NCI-H187 treated with DMSO at 0.1 percent for 48 hours (cell line): ENCODE measurements around the gene AFG3L2.
"Not testable (repeated sequence)": the region's sequence is repeated elsewhere in the genome, so short reads cannot be mapped to it uniquely, and the experiment has no call there.

Experiments
- DNase-seq: peaks from one replicate; lab custom pipeline; 2025; lab: John Stamatoyannopoulos, UW

AFG3L2 gene

DNA sequence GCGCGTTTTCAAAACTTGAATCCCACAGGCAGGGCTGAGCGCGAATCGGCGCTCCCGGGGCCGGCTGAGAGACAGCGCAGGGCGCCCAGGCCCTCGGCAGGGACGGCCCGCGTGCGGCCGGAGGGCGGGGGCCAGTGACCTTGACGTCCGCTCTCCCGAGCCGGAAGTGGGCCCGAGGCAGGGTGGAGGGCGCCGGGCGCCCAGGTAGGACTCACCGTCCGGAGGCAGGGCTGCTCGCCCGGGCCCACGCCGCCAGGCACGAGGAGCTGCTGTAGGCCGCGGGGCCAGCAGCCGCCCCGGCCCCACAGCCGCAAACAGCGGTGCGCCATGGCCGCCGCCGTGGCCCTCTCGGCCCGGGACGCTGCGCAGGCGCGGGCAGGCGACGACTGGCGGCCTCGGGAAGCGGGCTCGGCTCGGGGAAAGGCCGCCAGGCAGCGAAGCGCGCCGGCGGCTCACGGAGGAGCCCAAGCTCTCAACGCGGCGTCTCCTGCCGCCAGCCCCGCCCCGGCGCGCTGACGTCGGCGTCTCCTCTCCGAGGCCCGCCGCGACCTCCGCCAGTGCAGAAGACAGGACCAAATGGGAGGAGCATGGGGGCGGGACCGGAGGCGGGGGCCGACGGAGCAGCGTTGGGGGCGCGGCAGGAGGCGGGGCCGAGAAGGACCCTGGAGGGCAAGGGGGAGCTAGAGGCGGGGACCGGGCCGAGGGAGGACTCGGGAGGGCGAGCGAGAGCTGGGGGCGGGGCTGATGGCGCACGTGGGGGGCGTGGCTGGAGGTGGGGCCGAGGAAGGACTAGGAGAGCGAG is at the start of gene AFG3L2:
AFG3L2 (minus strand) TSS at position 474 of the 802 bp plus-strand sequence; CDS start at position 329, 145 bp downstream.
- peak; percentile 87 for DNase-seq

DNA sequence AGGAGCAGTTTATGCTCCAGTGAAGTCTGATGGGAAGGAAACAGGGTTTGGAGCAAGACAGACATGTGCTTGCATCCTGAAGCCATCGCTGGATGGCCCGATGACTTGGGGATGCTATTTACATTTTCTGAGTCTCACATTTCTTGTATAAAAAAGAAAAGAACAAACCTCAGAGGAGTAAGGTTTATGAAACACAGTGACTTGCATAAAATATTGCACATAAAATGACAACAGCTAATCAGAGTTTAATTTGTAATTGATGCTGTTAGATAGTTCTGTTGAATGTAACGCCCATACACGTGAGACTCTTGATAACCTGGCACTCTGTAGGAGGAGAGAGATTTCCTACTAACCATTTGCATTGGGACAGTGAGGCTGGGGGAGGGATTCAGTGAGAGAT is 47.2 kb upstream of the AFG3L2 start:
- no peak for DNase-seq

DNA sequence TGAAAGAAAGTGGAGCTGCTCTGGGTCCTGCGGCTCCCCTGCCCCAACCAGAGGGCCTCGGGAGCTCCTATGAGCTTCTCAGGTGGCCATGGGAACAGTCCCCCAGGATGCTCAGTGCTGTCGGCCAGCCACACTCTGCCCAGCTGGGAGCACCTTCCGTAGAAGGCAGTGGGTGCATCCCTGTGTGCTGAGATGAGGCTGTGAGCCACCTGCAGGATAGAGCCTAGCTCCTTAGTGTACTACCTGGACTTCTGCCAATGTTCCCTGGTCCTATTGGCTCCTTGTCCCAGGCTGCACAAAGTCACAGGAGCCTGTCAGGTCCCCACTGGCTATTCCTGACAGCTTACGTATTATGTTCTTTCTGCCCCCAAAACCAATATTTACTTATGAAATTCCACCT is 46.8 kb upstream of the AFG3L2 start:
- no peak for DNase-seq

DNA sequence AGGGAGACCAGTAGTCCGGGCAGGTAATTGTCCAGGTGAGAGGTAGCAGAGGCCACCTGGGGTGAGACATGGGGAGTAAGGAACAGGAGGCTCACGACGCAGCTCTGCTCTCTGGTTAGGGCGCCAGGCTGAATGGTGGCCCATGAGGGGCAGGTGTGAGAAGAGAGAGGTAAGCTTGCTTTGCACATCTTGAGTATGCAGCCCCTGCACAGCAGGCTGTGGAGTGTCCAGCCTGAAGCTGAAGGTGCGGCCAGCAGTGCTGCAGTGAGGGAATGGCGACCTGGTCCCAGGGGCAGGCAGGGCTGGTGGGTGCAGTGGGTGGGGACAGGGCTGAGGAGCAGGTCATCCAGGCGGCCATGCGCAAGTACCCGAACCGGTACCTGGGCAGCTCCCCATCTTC is 46.4 kb upstream of the AFG3L2 start:
- no peak for DNase-seq

DNA sequence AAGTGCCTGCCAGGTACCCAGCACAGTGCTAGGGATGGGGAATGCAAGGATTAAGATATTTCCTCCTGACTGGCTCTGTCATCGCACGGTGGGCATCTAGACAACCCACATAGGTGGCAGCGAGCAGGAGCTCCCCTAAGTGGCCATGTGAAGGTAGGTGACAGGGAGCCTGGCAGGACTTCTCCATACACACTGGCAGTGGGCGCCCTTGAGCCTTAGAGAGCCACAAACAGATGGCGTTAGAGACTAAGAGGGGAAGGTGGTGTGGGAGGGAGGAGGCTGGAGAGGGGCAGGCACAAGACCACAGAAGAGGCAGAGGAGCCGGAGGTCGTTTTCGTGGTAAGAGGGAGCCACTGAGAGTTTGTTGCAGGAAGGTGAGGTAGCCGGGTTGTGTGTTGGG is 45.9 kb upstream of the AFG3L2 start:
- no peak for DNase-seq

DNA sequence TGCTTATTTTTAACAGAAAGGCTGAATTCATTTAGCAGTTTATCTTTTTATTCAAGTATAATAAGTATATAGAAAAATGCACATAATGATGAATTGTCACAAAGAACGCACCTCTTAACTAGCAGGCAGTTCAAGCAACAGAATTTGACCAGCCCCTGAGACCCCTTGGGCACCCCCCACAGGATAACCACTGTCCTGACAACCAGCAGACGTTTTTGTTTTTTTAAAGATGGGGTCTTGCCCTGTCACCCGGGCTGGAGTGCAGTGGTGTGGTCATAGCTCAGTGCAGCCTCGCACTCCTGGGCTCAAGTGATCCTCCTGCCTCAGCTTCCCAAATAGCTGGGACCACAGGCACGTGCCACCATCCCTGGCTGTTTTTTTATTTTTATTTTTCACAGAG is 44.7 kb upstream of the AFG3L2 start:
- no peak for DNase-seq

DNA sequence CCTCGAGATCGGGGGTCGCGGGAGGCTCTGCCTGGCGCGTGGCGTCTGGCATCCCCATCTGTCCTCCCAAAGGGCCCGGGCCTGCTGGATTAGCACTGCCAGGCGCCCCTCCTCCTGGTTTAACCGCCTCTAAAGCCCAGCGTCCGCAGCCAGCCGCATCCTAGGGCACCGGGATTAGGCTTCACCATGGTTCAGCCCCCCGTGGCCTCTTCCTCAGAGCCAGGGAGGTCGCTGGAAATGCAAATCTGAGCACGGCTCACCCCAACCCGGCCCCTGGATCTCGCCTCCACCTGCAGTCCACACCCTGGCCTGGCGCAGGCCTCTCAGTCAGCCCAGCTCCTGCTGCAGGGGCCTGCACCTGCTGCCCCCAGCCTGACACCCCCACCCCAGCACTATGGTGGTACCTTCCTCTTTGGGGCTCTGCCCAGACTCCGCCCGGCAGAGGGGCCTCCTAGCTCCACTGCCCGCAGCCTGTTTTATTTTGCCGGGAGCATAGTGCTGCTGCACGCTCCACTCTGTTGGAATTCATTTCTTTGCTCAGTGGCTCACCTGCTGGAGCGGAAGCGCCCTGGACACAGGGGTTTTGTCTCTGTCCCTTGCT is 43.9 kb upstream of the AFG3L2 start:
- no peak for DNase-seq

DNA sequence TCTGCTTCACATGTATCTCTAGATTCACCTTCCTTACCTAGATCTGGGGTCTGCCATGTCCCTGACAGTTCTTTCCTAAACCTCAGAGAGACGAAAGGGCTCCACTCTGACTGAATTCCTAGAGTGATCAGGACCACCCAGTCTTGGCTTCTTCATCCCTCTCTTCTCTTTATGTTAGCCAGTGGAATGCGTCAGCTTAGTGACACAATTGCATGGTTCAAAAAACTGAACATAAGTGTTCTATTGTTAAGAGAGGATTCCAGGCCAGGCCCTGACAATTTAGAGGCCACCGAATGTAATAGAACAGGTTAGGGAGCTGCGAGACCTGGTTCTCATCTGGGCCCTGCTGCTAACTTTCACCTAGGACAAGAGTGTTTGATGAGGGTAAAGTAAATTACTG is 40.7 kb upstream of the AFG3L2 start:
- no peak for DNase-seq

DNA sequence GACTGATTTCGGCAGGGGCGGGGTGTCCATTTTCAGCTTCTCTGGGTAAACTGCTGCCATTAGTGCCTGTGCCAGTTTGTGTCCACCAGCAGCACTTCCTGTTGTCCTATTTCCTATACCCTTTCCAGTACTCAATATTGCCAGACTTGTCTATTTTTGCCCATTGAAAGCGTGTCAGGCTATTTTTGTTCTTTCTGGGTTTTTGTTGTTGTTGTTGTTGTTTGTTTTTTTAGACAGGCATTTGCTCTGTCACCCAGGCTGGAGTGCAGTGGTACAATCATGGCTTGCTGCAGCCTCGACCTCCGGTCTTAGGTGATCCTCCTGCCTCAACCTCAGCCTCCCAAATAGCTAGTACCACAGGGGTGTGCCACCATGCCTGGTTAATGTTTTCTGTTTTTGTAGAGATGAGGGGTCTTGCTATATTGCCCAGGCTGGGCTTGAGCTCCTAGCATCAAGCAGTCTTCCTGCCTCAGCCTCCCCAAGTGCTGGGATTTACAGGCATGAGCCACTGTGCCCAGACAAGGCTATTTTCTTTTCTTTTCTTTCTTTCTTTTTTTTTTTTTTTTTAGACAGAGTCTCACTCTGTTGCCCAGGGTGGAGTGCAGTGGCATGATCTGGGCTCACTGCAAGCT is 39.2 kb upstream of the AFG3L2 start:
- DNase-seq: no peak

DNA sequence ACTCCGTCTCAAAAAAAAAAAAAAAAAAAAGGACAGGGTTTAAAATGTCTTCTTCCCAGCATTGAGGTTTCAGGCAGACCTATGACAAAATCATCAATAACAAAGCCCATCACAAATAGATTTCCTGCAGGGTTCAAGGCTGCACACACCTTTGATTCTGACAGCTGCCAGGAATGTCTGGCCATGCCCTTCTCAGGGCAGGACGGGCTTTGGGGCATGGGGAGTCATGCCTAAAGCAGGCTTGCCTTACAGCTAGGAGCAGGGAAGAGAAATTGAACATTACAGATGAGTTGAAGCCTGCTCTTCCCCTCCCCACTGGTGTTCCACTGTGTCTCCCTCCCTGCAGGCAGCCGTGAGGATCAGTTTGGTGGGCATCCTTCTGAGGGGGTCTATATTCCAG is 34.4 kb upstream of the AFG3L2 start:
- DNase-seq: no peak

DNA sequence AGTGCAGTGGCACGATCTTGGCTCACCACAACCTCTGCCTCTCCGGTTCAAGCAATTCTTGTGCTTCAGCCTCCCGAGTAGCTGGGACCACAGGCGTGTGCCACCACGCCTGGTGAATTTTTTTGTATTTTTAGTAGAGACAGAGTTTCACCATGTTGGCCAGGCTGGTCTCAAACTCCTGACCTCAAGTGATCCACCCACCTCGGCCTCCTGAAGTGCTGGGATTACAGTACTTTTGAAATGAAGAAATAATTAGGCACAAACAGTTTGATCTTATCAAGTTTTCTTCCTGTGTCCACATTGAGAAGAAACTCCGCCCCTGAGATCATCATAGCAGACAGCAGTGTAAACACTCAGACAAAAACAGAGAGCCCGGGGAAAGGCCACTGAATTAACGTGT is 33.7 kb upstream of the AFG3L2 start:
- not testable (repeated sequence) for DNase-seq

DNA sequence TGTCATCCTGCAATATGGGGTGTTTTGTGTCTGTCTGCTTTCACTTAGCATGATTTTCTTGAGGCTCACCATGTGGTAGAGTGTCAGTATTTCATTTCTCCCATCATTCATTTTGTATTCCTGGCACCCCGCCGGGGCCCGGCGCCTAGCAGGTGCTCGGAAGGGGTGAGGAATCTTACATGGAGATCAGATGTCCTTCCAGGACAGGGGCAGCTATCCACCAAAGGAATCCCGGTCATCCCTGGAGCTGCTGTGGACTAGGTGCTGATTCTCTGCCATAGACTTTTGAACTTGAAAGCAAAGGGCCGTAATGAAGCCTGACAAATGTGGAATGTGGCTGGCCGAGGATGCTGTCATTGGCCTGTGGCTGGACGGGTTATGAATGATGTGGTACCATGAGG is 33.1 kb upstream of the AFG3L2 start:
- DNase-seq: no peak

DNA sequence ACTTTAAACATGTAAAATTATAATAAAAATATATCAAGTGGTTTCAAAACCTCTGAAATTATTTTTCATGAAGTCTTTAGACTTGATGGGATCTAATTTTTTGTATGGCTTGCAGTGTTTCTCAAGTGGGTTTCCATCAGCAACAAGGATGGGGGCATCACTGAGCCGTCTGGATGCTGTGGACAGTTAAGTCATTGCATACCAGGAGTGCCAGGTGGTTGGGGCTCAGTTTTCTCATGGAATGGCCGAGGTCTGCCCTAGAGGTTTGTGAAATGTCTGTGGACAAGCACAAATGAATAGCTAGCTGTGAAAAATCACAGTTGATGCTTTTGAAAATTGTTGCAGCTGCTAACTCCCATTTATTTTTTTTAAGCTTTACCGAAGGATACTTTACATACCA is 32.4 kb upstream of the AFG3L2 start:
- no peak for DNase-seq

DNA sequence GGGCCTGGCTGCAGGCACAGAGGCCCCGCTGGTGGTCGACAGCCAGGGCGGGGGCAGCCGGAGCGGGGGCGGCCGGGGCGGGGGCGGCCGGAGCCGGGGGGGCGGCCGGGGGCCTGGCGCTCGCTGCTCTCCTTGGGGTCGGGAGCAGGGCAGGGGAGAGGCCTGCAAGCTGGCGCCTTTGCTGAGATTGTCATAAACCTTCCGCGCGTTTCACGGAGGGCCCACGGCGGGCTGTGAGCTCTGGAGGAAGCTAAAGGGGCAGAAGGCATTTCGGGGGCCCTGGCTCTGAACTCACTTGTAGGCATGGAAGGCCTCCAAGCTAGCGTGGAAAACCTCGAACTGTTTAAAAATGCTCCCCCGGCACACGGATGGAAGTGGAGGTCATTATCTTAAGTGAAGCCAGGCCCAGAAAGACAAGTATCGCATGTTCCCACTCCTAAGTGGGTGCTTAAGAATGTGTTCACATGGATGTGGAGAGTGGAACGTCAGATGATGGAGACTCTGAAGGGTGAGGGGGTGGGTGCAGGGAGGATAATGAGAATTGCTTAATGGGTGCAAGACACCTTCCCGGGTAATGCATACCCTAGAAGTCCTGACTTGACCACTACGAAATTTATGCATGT is 31.3 kb upstream of the AFG3L2 start:
- no peak for DNase-seq

DNA sequence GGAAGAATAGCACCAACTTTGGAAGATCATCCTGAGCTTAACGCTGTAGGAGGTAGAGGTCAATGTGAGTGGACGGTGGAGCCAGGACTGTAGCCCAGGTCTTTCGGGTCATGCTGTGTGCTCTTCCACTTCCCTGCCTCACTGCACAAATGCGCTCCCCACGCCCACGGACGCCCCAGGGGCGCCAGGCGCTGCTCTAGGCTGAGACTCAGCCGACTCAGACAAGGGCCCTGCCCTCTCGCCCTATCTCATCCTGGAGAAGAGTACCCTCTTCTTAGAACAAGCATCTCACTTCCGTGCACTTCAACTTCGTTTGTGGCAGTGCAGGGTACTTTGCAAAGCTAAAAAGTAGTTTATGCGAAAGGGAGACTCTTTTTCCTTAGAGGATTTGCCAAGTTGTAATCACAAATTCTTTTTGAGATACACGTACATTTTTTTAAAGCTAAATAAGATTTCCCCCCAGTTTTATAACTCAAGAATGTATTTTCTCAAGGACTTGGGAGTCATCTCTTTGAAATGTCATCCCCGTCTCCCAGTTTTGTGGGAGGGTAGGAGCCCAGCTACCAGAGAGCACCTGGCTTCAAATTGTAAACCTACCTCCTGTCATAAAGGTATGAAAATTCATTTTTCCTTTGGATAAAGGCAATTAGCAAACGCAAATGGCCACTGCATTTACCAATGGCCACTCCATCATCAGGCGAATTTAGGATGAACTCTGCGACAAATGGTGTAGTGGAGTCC is 29.5 kb upstream of the AFG3L2 start:
- DNase-seq: no peak

DNA sequence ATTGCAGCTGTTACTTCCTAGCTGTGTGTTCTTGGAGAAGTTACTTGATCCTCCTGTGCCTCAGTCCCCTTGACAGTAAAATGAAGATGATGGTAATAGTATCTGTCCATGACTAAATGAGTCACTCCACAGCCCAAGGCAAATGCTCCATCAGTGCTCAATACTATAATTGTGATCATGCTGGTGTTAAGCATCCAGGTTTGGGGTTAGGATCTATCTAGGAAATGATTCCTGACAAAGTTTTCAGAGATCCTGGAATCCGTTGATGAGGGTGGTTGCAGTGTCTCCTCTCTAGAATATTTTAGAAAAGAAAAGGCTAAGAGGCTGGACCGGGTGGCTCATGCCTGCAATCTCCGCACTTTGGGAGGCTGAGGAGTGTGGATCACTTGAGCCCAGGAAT is 28.0 kb upstream of the AFG3L2 start:
- no peak for DNase-seq

DNA sequence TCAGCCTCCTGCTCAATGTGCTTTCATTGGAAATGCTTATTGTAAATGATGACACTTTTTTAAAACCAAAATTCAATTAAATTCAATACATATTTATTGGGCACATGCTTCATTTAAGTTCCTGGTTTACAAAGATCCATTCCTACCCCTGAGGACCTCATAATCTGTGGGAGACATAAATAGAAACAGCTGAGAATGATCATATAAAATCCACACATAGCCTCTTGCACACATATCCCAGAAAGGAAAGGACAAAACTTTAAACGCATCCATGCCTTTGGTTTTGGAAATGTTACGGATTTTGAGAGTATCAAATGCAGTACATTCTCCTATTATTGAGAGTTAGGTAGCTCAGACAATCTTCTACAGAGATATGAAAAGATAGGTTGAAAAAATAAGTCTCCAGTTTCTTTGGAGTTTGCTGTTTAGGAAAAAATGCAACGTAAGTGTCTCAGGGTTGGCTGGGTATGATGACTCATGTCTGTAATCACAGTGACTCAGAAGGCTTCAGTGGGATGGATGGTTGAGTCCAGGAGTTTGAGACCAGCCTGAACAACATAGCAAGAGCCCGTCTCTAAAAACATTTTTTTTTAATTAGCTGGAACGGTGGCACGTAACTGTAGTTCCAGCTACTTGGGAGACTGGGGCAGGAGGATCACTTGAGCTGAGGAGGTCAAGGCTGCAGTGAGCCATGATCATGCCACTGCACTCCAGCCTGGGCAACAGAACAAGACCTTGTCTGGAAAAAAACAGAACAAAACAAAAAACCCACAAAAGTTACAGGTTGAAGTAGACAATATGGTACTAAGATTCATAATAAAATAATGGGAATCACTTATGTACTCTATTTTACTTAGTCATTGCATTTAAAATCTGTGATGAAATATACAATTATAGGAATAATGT is 26.8 kb upstream of the AFG3L2 start:
- no peak for DNase-seq

DNA sequence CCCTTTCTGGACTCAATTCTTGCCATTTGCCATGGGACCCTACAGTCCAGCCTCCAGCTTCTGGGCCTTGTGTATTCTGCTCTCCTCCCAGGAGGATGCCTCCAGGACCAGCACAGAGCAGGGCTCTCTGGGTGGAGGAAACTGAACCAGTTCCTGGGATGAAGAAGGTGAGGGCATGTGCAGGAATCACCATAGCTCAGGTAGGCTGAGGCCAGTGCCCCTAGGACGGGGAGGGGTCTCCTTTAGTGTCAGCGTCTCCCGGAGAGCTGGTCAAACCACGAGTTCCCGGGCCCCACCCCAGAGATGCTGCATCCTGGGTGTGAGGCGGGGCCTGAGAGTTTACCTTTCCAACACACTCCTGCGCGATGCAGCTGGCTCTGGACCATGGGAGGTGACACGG is 24.9 kb upstream of the AFG3L2 start:
- no peak for DNase-seq

DNA sequence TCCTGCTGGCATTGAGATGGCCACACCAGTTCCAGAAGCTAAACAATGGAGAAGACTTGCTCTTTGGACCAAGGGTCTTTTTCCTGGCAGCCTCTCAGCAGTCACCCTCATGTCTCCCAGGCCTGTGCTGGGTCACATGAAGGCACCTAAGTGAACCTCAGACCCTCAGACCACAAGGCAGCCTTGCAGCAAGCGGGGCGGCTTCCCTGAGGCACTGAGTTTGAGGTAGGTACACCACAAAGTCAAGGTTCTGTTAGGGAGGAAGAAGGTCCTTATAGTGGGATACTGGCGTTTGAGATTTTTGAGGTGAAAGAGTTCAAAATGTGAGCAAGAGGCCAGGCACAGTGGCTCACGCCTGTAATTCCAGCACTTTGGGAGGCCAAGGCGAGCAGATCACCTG is 22.2 kb upstream of the AFG3L2 start:
- no peak for DNase-seq

DNA sequence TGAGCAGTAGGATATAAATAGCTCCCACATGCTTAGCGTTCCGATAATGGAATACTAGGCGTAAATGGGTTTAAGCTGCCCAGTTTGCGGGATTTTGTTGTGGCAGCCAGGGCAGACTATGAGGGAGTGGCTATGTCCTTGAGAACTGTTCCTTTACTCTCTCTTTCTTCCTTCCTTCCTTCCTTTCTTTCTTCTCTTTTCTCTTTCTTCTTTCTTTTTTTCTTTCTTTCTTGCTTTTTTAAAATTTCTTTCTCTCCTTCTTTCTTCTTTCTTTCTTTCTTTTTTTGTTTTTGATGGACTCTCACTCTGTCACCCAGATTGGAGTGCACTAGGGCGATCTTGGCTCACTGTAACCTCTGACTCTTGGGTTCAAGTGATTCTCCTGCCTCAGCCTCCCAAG is 21.6 kb upstream of the AFG3L2 start:
- DNase-seq: no peak

DNA sequence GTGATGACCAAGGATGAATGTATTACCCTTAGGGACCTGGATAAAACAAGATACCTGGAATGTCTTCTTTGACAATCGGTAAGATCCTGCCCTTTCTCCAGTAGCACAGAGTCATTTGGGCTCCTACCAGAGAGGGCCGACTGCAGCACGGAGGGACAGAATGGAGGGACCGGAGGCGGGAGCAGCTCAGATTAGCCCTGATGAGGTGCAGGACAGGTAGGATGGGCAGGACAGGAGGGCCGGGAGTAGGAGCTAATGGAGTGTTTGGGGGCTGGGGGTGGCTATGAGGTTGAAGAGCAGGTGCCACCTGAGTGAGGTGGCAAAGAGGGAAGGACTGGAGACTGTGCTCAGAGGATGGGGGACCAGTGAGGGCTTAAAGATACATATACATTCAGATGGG is 20.8 kb upstream of the AFG3L2 start:
- no peak for DNase-seq
